Chondrocyte (in vitro differentiated cells): ENCODE results near the gene INPP4A. TPM values are rescaled to one million over a fixed set of nuclear protein-coding genes. Genes with fewer than 3 reads are reported as not detected.
A peak's percentile ranks its signal among the peaks of the same experiment; 100 is the strongest.

Source experiments
- DNase-seq: peaks from one replicate; pipeline ENCODE4 v3.0.0; 2021; ENCODE audit warnings: mixed read lengths, low spot score
- H3K27ac Mint-ChIP-seq: one replicate; pipeline ENCODE4 v1.8.0; 2021; ENCODE audit warnings: mild to moderate bottlenecking, moderate library complexity, mixed read lengths; ENCODE audit not compliant: unreplicated experiment
- H3K27me3 Mint-ChIP-seq: 2 replicates; pipeline ENCODE4 v1.8.0; 2021; ENCODE audit warnings: low read depth, mixed read lengths
- H3K36me3 Mint-ChIP-seq: 2 replicates; pipeline ENCODE4 v1.8.0; 2021; ENCODE audit warnings: low read depth, mixed read lengths
- H3K4me1 Mint-ChIP-seq: 2 replicates; pipeline ENCODE4 v1.8.0; 2021; ENCODE audit warnings: low read depth, mild to moderate bottlenecking, mixed read lengths
- H3K4me3 Mint-ChIP-seq: one replicate; pipeline ENCODE4 v1.8.0; 2021; ENCODE audit warnings: mild to moderate bottlenecking, moderate library complexity, mixed read lengths; ENCODE audit not compliant: unreplicated experiment
- H3K9me3 Mint-ChIP-seq: 2 replicates; pipeline ENCODE4 v1.8.0; 2021; ENCODE audit warnings: low read depth, mixed read lengths
- total RNA-seq: library from RNA; stranded (reverse); gene quantifications from 3 replicates; pipeline ENCODE4 v1.2.1, GENCODE V29; 2021
- TF ChIP-seq, protein P1 (sequence below): fragments of 200-600 bp; sonication (generic); IDR thresholded peaks from 2 replicates; pipeline ENCODE4 v1.5.0; 2021; ENCODE audit warnings: antibody characterized with exemption, mild to moderate bottlenecking, moderate library complexity

Gene INPP4A
- total RNA-seq, 1 donor from 2014 or later: 26.1 TPM

DNA sequence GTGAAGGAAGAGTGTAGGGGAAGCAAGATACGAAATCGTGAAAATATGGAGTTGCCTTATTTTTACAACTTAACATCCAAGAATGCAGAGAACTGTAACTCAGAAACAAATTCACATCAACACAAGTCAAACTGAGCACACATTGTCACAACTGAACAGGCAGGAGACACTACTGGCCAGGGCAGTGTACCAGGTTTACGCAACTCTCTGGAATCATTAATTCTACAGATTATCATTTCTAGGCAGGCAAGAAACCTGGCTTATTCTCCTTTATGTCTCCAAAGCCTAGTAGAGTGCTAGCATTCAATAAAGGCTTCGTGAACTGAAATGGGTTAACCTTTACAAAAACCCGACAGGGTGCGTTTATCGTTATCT is 163.1 kb downstream of the INPP4A start:
- H3K36me3 Mint-ChIP-seq: peaks cover 10% of the 10 kb centered on the region
- DNase-seq: no peak
- H3K27ac Mint-ChIP-seq: peak overlapping the region; percentile 81
- TF ChIP-seq, protein P1, sequence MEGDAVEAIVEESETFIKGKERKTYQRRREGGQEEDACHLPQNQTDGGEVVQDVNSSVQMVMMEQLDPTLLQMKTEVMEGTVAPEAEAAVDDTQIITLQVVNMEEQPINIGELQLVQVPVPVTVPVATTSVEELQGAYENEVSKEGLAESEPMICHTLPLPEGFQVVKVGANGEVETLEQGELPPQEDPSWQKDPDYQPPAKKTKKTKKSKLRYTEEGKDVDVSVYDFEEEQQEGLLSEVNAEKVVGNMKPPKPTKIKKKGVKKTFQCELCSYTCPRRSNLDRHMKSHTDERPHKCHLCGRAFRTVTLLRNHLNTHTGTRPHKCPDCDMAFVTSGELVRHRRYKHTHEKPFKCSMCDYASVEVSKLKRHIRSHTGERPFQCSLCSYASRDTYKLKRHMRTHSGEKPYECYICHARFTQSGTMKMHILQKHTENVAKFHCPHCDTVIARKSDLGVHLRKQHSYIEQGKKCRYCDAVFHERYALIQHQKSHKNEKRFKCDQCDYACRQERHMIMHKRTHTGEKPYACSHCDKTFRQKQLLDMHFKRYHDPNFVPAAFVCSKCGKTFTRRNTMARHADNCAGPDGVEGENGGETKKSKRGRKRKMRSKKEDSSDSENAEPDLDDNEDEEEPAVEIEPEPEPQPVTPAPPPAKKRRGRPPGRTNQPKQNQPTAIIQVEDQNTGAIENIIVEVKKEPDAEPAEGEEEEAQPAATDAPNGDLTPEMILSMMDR: no peak
- peaks cover 58% of the 10 kb centered on the region for H3K4me1 Mint-ChIP-seq
- H3K4me3 Mint-ChIP-seq: peak overlapping the region; percentile 85
- no peaks in the 10 kb centered on the region for H3K27me3 Mint-ChIP-seq
- no peaks in the 10 kb centered on the region for H3K9me3 Mint-ChIP-seq

DNA sequence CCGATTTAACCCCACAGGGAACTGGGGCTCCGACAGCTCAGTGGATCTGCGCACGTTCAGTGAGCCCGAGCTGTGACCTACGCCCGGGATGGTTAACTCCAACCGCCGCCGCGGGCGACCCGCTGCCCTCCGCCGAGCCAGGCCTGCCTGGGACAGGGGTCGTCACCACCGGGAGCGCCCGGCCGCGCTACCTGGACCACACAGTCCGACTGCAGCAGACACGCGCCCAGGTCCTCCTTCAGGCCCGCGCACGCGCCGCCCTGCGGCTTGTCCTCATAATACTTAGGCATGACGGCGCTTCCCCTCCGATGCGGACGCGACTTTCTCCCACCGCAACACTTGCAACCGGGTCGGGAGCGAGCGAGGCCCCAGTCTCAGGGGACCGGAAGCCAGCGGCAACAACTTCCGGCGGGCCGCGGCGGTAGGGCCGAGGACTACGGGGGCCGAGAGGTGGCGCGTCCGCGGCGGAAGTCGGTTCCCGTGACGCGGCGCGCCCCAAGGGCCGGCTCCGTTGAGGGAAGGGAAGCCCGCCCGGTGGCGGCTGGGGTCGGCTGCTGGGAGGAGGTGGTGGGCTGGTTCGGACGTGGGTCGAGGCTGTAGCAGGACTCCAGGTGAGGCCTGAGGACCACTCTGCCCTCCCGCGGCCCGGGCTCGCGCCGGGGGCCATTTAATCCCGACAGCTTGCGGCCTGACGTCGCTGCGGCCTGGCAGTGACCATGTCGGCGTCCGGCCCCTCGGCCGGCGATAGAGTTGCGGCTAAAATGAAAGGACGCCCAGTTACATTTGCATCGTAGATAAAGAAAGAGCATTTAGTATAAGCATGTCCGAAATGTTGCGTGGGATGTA is 163.7 kb downstream of the INPP4A start, which contains the start of the genes COA5 and UNC50:
COA5 (minus strand) TSS at position 397 of the 846 bp plus-strand sequence; CDS start at position 290, 107 bp downstream.
UNC50 (plus strand) TSS at position 474 of the 846 bp plus-strand sequence. CDS start 1,171 bp downstream, outside the sequence.
- peak within 1 kb of the TSS; percentile 96 for H3K27ac Mint-ChIP-seq
- H3K4me1 Mint-ChIP-seq: peaks cover 58% of the 10 kb centered on the region
- peak; percentile 97 for DNase-seq
- peaks cover 14% of the 10 kb centered on the region for H3K36me3 Mint-ChIP-seq
- TF ChIP-seq, protein P1: peak; percentile 41
- H3K9me3 Mint-ChIP-seq: no peaks in the 10 kb centered on the region
- no peaks in the 10 kb centered on the region for H3K27me3 Mint-ChIP-seq
- peak within 1 kb of the TSS; percentile 85 for H3K4me3 Mint-ChIP-seq

DNA sequence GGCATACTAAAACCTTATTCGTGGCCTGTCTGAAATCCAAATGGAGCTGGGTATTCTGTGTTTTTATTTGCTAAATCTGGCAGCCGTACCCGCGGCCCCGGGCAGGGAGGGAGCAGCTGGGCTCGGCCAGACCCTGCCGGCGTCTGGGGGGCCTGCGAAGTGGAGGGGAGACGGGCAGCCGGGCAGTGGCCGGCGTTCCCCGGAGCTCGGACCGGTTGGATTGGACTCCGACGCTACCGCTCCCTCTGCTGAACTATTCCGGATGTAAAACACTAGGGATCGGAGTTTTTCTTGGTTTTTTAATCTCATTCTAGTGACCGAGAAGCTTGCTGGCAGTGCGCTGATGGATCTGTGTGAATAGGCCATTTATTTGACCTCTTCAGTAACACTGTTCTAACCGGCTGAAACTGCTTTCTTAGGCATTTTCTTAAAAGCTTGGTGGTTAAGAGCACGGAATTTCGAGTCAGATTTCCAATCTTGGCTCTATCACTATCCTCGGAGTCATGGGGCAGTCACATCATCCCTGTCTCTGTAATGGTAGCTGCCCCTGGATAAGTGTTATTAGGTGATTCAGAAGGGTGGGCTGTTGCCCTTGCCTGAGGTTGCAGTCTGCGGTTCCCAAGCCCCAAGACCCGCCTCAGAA is 164.4 kb downstream of the INPP4A start:
- no peaks in the 10 kb centered on the region for H3K9me3 Mint-ChIP-seq
- peak overlapping the region; percentile 85 for H3K4me3 Mint-ChIP-seq
- peak overlapping the region; percentile 96 for H3K27ac Mint-ChIP-seq
- H3K4me1 Mint-ChIP-seq: peaks cover 58% of the 10 kb centered on the region
- peaks cover 18% of the 10 kb centered on the region for H3K36me3 Mint-ChIP-seq
- TF ChIP-seq, protein P1: no peak
- DNase-seq: no peak
- no peaks in the 10 kb centered on the region for H3K27me3 Mint-ChIP-seq

DNA sequence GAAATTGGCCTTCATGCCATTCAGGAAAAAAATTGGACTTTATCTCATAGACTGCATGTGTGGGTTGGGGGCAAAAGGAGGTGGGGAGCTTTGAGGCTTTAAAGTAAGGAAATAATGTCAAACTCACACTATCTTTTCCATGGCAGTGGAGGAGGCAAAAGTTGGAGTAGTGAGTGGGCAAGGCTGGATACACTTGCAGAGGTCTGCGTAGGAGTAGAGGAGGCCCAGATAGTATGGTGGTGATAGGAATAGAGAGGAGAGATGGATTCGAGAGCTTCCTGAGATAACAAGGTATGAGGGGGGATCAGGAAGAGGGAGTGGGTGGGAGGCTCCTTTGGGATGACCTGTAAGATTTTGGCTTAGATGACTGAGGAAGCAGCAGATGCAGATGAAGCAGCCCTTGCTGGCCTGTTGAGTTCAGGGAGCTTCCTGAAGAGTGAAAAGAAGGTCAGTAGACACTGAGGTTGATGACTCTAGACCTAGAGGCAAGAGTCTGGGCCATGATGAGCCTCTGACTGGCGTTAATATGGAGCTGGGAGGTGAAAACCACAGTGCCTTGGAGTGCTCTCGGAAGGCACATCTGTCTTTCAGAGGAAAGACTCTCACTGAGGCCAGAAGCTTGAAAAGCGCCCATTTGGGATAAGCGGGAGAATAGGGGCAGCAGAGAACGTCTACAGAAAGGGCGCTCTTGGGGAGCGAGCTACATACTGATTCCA is 169.5 kb downstream of the INPP4A start:
- Mint-ChIP-seq H3K27me3 (no peaks in the 10 kb centered on the region), H3K4me1 (peaks cover 25% of the 10 kb centered on the region), H3K9me3 (no peaks in the 10 kb centered on the region), H3K4me3 (no peak overlapping the region), H3K36me3 (peaks cover 41% of the 10 kb centered on the region), H3K27ac (no peak overlapping the region)
- no peak for DNase-seq
- TF ChIP-seq, protein P1: no peak

DNA sequence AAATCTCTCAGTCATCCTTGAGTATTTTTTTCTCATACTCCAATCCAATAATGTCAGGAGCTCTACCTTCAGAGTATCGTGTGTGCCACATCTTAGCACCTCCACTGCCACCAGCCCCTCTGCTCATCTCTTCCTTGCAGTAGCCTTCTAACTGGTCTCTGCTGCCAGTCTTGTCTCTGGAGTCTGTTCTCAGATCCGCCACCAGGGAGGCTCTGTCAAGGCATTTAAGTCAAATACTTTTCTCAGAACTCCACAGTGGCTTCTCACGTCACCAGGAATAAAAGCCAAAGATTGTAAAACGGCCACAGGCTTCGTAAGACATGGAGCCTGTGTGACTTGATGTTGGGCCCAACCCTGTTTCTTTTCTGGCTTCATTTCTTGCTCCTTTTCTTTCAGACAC is 170.8 kb downstream of the INPP4A start:
- H3K27ac Mint-ChIP-seq: no peak overlapping the region

More for the DNA sequence above, 170.8 kb downstream of the INPP4A start:
- no peak for DNase-seq
- Mint-ChIP-seq H3K36me3 (peaks cover 41% of the 10 kb centered on the region), H3K9me3 (no peaks in the 10 kb centered on the region), H3K27me3 (no peaks in the 10 kb centered on the region), H3K4me3 (no peak overlapping the region), H3K4me1 (peaks cover 12% of the 10 kb centered on the region)
- TF ChIP-seq, protein P1: peak; percentile 37
